ENCODE data around the gene PDE4B.

Gene PDE4B

GRCh38 chr1:66206563-66207144 lies 414.0 kb downstream of the PDE4B start:
- H3K27me3 Mint-ChIP-seq: peaks cover 0 to 26% of the 10 kb centered on the region in 2 donors
- no peak overlapping the region for H3K27ac Mint-ChIP-seq
- DNase-seq (no peak), ATAC-seq (replicated peaks) (no peak)
- peaks cover 0 to 4% of the 10 kb centered on the region in 2 donors for H3K36me3 Mint-ChIP-seq
- peaks cover 4 to 9% of the 10 kb centered on the region in 2 donors for H3K9me3 Mint-ChIP-seq
- H3K4me3 Mint-ChIP-seq: no peak overlapping the region
- H3K4me1 Mint-ChIP-seq: no peaks in the 10 kb centered on the region

GRCh38 chr1:66207484-66207883 lies 414.8 kb downstream of the PDE4B start:
- no peak for ATAC-seq (replicated peaks)
- H3K27me3 Mint-ChIP-seq: peaks cover 0 to 32% of the 10 kb centered on the region in 2 donors
- DNase-seq: no peak
- H3K9me3 Mint-ChIP-seq: peaks cover 4 to 9% of the 10 kb centered on the region in 2 donors
- no peak overlapping the region for H3K4me3 Mint-ChIP-seq
- H3K36me3 Mint-ChIP-seq: peaks cover 0 to 4% of the 10 kb centered on the region in 2 donors
- no peak overlapping the region for H3K27ac Mint-ChIP-seq
- no peaks in the 10 kb centered on the region for H3K4me1 Mint-ChIP-seq

- no peak for ATAC-seq (replicated peaks)
These were observed 415.9 kb downstream of the PDE4B start for GRCh38 chr1:66208632-66209031.

GRCh38 chr1:66210635-66211244 lies 418.0 kb downstream of the PDE4B start:
- DNase-seq (no peak), ATAC-seq (replicated peaks) (no peak)
- Mint-ChIP-seq H3K36me3 (peaks cover 0 to 2% of the 10 kb centered on the region in 2 donors), H3K27me3 (peaks cover 0 to 17% of the 10 kb centered on the region in 2 donors), H3K4me1 (peaks cover 0 to 2% of the 10 kb centered on the region in 2 donors), H3K27ac (no peak overlapping the region), H3K4me3 (no peak overlapping the region), H3K9me3 (peaks cover 0 to 4% of the 10 kb centered on the region in 2 donors)

More at GRCh38 chr1:66208632-66209031, 415.9 kb downstream of the PDE4B start:
- H3K27ac Mint-ChIP-seq: no peak overlapping the region
- H3K27me3 Mint-ChIP-seq: peaks cover 0 to 29% of the 10 kb centered on the region in 2 donors
- no peaks in the 10 kb centered on the region for H3K4me1 Mint-ChIP-seq
- peaks cover 0 to 4% of the 10 kb centered on the region in 2 donors for H3K36me3 Mint-ChIP-seq
- H3K9me3 Mint-ChIP-seq: peaks cover 4 to 5% of the 10 kb centered on the region in 2 donors
- DNase-seq: no peak
- no peak overlapping the region for H3K4me3 Mint-ChIP-seq

- no peak overlapping the region for H3K4me3 Mint-ChIP-seq
- peaks cover 0 to 2% of the 10 kb centered on the region in 2 donors for H3K4me1 Mint-ChIP-seq
- ATAC-seq (replicated peaks) (no peak), DNase-seq (no peak)
- no peak overlapping the region for H3K27ac Mint-ChIP-seq
- H3K36me3 Mint-ChIP-seq: peaks cover 0 to 2% of the 10 kb centered on the region in 2 donors
- H3K9me3 Mint-ChIP-seq: peaks cover 0 to 4% of the 10 kb centered on the region in 2 donors
- H3K27me3 Mint-ChIP-seq: peaks cover 0 to 9% of the 10 kb centered on the region in 2 donors
These were observed 418.8 kb downstream of the PDE4B start for GRCh38 chr1:66211521-66211920.

GRCh38 chr1:66213491-66213890 lies 420.8 kb downstream of the PDE4B start:
- ATAC-seq (replicated peaks): no peak
- H3K4me1 Mint-ChIP-seq: peaks cover 0 to 2% of the 10 kb centered on the region in 2 donors
- no peak overlapping the region for H3K27ac Mint-ChIP-seq

GRCh38 chr1:66214901-66215300 lies 422.2 kb downstream of the PDE4B start:
- peaks cover 0 to 2% of the 10 kb centered on the region in 2 donors for H3K9me3 Mint-ChIP-seq
- peaks cover 0 to 2% of the 10 kb centered on the region in 2 donors for H3K4me1 Mint-ChIP-seq
- peaks cover 0 to 8% of the 10 kb centered on the region in 2 donors for H3K27me3 Mint-ChIP-seq
- ATAC-seq (replicated peaks): no peak
- DNase-seq: no peak
- no peak overlapping the region for H3K4me3 Mint-ChIP-seq
- no peak overlapping the region for H3K27ac Mint-ChIP-seq
- peaks cover 0 to 2% of the 10 kb centered on the region in 2 donors for H3K36me3 Mint-ChIP-seq

More at GRCh38 chr1:66213491-66213890, 420.8 kb downstream of the PDE4B start:
- peaks cover 0 to 8% of the 10 kb centered on the region in 2 donors for H3K27me3 Mint-ChIP-seq
- H3K36me3 Mint-ChIP-seq: peaks cover 0 to 2% of the 10 kb centered on the region in 2 donors
- H3K4me3 Mint-ChIP-seq: no peak overlapping the region
- peaks cover 0 to 4% of the 10 kb centered on the region in 2 donors for H3K9me3 Mint-ChIP-seq
- DNase-seq: no peak

- H3K27ac Mint-ChIP-seq: no peak overlapping the region
- peaks cover 0 to 2% of the 10 kb centered on the region in 2 donors for H3K4me1 Mint-ChIP-seq
- H3K9me3 Mint-ChIP-seq: peaks cover 0 to 2% of the 10 kb centered on the region in 2 donors
- H3K36me3 Mint-ChIP-seq: peaks cover 0 to 2% of the 10 kb centered on the region in 2 donors
- ATAC-seq (replicated peaks) (no peak), DNase-seq (no peak)
- peaks cover 0 to 7% of the 10 kb centered on the region in 2 donors for H3K27me3 Mint-ChIP-seq
- H3K4me3 Mint-ChIP-seq: no peak overlapping the region
These were observed 424.3 kb downstream of the PDE4B start for GRCh38 chr1:66217021-66217420.

- Mint-ChIP-seq H3K9me3 (peaks cover 0 to 2% of the 10 kb centered on the region in 2 donors), H3K27me3 (peaks cover 0 to 1% of the 10 kb centered on the region in 2 donors)
These were observed 424.9 kb downstream of the PDE4B start for GRCh38 chr1:66217561-66217960.

GRCh38 chr1:66220477-66220876 lies 427.8 kb downstream of the PDE4B start:
- peaks cover 12 to 15% of the 10 kb centered on the region in 2 donors for H3K27me3 Mint-ChIP-seq
- DNase-seq (no peak), ATAC-seq (replicated peaks) (no peak)
- no peaks in the 10 kb centered on the region for H3K4me1 Mint-ChIP-seq
- H3K4me3 Mint-ChIP-seq: no peak overlapping the region
- peaks cover 0 to 2% of the 10 kb centered on the region in 2 donors for H3K36me3 Mint-ChIP-seq
- H3K27ac Mint-ChIP-seq: no peak overlapping the region
- peaks cover 0 to 2% of the 10 kb centered on the region in 2 donors for H3K9me3 Mint-ChIP-seq

More at GRCh38 chr1:66217561-66217960, 424.9 kb downstream of the PDE4B start:
- Mint-ChIP-seq H3K4me1 (peaks cover 0 to 2% of the 10 kb centered on the region in 2 donors), H3K36me3 (peaks cover 0 to 2% of the 10 kb centered on the region in 2 donors), H3K27ac (no peak overlapping the region), H3K4me3 (no peak overlapping the region)
- DNase-seq (no peak), ATAC-seq (replicated peaks) (no peak)

- no peak for ATAC-seq (replicated peaks)
- DNase-seq: no peak
These were observed 431.0 kb downstream of the PDE4B start for GRCh38 chr1:66223681-66224080.

GRCh38 chr1:66226985-66227384 lies 434.3 kb downstream of the PDE4B start:
- H3K27me3 Mint-ChIP-seq: peaks cover 12 to 15% of the 10 kb centered on the region in 2 donors
- ATAC-seq (replicated peaks) (no peak), DNase-seq (no peak)
- no peaks in the 10 kb centered on the region for H3K9me3 Mint-ChIP-seq
- H3K4me1 Mint-ChIP-seq: peaks cover 0 to 4% of the 10 kb centered on the region in 2 donors
- no peak overlapping the region for H3K27ac Mint-ChIP-seq
- H3K4me3 Mint-ChIP-seq: no peak overlapping the region
- no peaks in the 10 kb centered on the region for H3K36me3 Mint-ChIP-seq

More at GRCh38 chr1:66223681-66224080, 431.0 kb downstream of the PDE4B start:
- Mint-ChIP-seq H3K27ac (no peak overlapping the region), H3K4me3 (no peak overlapping the region), H3K9me3 (no peaks in the 10 kb centered on the region), H3K27me3 (peaks cover 12 to 15% of the 10 kb centered on the region in 2 donors), H3K4me1 (no peaks in the 10 kb centered on the region), H3K36me3 (no peaks in the 10 kb centered on the region)

- DNase-seq (no peak), ATAC-seq (replicated peaks) (no peak)
- H3K4me1 Mint-ChIP-seq: peaks cover 0 to 4% of the 10 kb centered on the region in 2 donors
- H3K36me3 Mint-ChIP-seq: no peaks in the 10 kb centered on the region
- no peak overlapping the region for H3K4me3 Mint-ChIP-seq
- no peak overlapping the region for H3K27ac Mint-ChIP-seq
- peaks cover 12 to 15% of the 10 kb centered on the region in 2 donors for H3K27me3 Mint-ChIP-seq
- H3K9me3 Mint-ChIP-seq: no peaks in the 10 kb centered on the region
These were observed 435.3 kb downstream of the PDE4B start for GRCh38 chr1:66227966-66228365.

- H3K27me3 Mint-ChIP-seq: peaks cover 0 to 4% of the 10 kb centered on the region in 2 donors
- ATAC-seq (replicated peaks) (no peak), DNase-seq (no peak)
- H3K4me3 Mint-ChIP-seq: no peak overlapping the region
- H3K27ac Mint-ChIP-seq: no peak overlapping the region
- no peaks in the 10 kb centered on the region for H3K9me3 Mint-ChIP-seq
- H3K4me1 Mint-ChIP-seq: peaks cover 0 to 5% of the 10 kb centered on the region in 2 donors
- no peaks in the 10 kb centered on the region for H3K36me3 Mint-ChIP-seq
These were observed 438.5 kb downstream of the PDE4B start for GRCh38 chr1:66231217-66231616.
